Adrenal gland (tissue), 5 donors: ENCODE data around the gene ZNF692.

Experiments used
- POLR2A ChIP-seq, 2 donors: fragments of 450-650 bp; IDR thresholded peaks; one replicate each; pipeline ENCODE4 v1.6.1; 2017; ENCODE audit warnings: antibody characterized with exemption in 2 of 2, mild to moderate bottlenecking in 2 of 2, moderate library complexity in 1 of 2
- TF ChIP-seq, protein P1 (sequence below), 6 experiments: fragments of 450-650 bp in 4 of 6; fragments of 200-600 bp in 2 of 6; sonication (generic) in 1 of 6; IDR thresholded peaks; 1 replicate in 5 of 6; 2 replicates in 1 of 6; pipeline versions ENCODE4 v1.5.1 to v1.8.0; 2016 to 2021; ENCODE audit warnings: antibody characterized with exemption in 6 of 6, mild to moderate bottlenecking in 2 of 6, moderate library complexity in 1 of 6
- donor health status: DM: no; HTN: no; CAD: no.

- TF ChIP-seq, protein P1, sequence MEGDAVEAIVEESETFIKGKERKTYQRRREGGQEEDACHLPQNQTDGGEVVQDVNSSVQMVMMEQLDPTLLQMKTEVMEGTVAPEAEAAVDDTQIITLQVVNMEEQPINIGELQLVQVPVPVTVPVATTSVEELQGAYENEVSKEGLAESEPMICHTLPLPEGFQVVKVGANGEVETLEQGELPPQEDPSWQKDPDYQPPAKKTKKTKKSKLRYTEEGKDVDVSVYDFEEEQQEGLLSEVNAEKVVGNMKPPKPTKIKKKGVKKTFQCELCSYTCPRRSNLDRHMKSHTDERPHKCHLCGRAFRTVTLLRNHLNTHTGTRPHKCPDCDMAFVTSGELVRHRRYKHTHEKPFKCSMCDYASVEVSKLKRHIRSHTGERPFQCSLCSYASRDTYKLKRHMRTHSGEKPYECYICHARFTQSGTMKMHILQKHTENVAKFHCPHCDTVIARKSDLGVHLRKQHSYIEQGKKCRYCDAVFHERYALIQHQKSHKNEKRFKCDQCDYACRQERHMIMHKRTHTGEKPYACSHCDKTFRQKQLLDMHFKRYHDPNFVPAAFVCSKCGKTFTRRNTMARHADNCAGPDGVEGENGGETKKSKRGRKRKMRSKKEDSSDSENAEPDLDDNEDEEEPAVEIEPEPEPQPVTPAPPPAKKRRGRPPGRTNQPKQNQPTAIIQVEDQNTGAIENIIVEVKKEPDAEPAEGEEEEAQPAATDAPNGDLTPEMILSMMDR (IDR thresholded peaks at IDR 0.05), result no peak
- no peak for TF ChIP-seq POLR2A (IDR thresholded peaks at IDR 0.05)
Measured at GRCh38 chr1:248828845-248829244, 30.0 kb downstream of the ZNF692 start.
